ENCODE results near the gene GPR27. TPM values are rescaled to one million over a fixed set of nuclear protein-coding genes. Genes with fewer than 3 reads are reported as not detected.

GPR27 gene
- total and polyA plus RNA-seq, 2 experiments from 2014 or later = 2.9 to 3.1 TPM

- Histone ChIP-seq H3K4me3 (peak overlapping the region; percentile 83), H2AFZ (no peak overlapping the region), H3K4me1 (ENCODE audit: insufficient read depth) (peaks cover 6% of the 10 kb centered on the region), H4K20me1 (ENCODE audit: insufficient read depth, poor library complexity, severe bottlenecking) (no peaks in the 10 kb centered on the region), H3K27me3 (peaks cover 25% of the 10 kb centered on the region), H3K9me2 (replicated peaks; ENCODE audit: insufficient read depth) (no peaks in the 10 kb centered on the region), H3K9me3 (ENCODE audit: low read depth) (no peaks in the 10 kb centered on the region), H3K27ac (no peak overlapping the region), H3K36me3 (replicated peaks; ENCODE audit: insufficient read depth, low read depth) (no peaks in the 10 kb centered on the region), H3K4me2 (peak overlapping the region; percentile 91), H3K79me2 (no peaks in the 10 kb centered on the region)
- WGBS (ENCODE audit: low lambda C conversion rate, missing lambda C conversion rate) = 75% methylated on average over 6 of the region's 6 CpGs
- no peak for TF ChIP-seq CTCF (IDR thresholded peaks at IDR 0.05; ENCODE audit: poor library complexity)
- TF ChIP-seq EZH2 (IDR thresholded peaks at IDR 0.05; ENCODE audit: borderline replicate concordance) = no peak
- no peak for TF ChIP-seq EZH2phosphoT487 (IDR thresholded peaks at IDR 0.05; ENCODE audit: low read depth, severe bottlenecking, unreplicated experiment)
- no peak for DNase-seq (ENCODE audit: low spot score)
Measured at GRCh38 chr3:71723452-71724170, 30.0 kb upstream of the GPR27 start.

- Histone ChIP-seq H3K9me2 (replicated peaks; ENCODE audit: insufficient read depth) (no peaks in the 10 kb centered on the region), H4K20me1 (ENCODE audit: insufficient read depth, poor library complexity, severe bottlenecking) (no peaks in the 10 kb centered on the region), H3K4me3 (peak overlapping the region; percentile 83), H3K36me3 (replicated peaks; ENCODE audit: insufficient read depth, low read depth) (no peaks in the 10 kb centered on the region), H3K79me2 (no peaks in the 10 kb centered on the region), H3K9me3 (ENCODE audit: low read depth) (no peaks in the 10 kb centered on the region), H3K4me2 (peak overlapping the region; percentile 91), H2AFZ (peak overlapping the region; percentile 98), H3K27me3 (peaks cover 25% of the 10 kb centered on the region), H3K4me1 (ENCODE audit: insufficient read depth) (peaks cover 6% of the 10 kb centered on the region), H3K27ac (no peak overlapping the region)
- no peak for DNase-seq (ENCODE audit: low spot score)
- TF ChIP-seq CTCF (IDR thresholded peaks at IDR 0.05; ENCODE audit: poor library complexity) = no peak
- no peak for TF ChIP-seq EZH2phosphoT487 (IDR thresholded peaks at IDR 0.05; ENCODE audit: low read depth, severe bottlenecking, unreplicated experiment)
Measured at GRCh38 chr3:71724171-71724453, 29.5 kb upstream of the GPR27 start.

- H3K79me2 ChIP-seq = no peaks in the 10 kb centered on the region
- peak overlapping the region; percentile 83 for H3K4me3 ChIP-seq
- peak overlapping the region; percentile 46 for H3K27ac ChIP-seq
- no peaks in the 10 kb centered on the region for H3K9me3 ChIP-seq (ENCODE audit: low read depth)
- H3K36me3 ChIP-seq (replicated peaks; ENCODE audit: insufficient read depth, low read depth) = no peaks in the 10 kb centered on the region
- TF ChIP-seq EZH2 (IDR thresholded peaks at IDR 0.05; ENCODE audit: borderline replicate concordance) (no peak), EZH2phosphoT487 (IDR thresholded peaks at IDR 0.05; ENCODE audit: low read depth, severe bottlenecking, unreplicated experiment) (no peak), CTCF (IDR thresholded peaks at IDR 0.05; ENCODE audit: poor library complexity) (no peak)
- H3K4me1 ChIP-seq (ENCODE audit: insufficient read depth) = peaks cover 6% of the 10 kb centered on the region
- WGBS (ENCODE audit: low lambda C conversion rate, missing lambda C conversion rate) = under 1% methylated on average over 50 of the region's 73 CpGs
- no peaks in the 10 kb centered on the region for H3K9me2 ChIP-seq (replicated peaks; ENCODE audit: insufficient read depth)
- H3K4me2 ChIP-seq = peak overlapping the region; percentile 91
- H2AFZ ChIP-seq = peak overlapping the region; percentile 98
- peak; percentile 65 for DNase-seq (ENCODE audit: low spot score)
- H4K20me1 ChIP-seq (ENCODE audit: insufficient read depth, poor library complexity, severe bottlenecking) = no peaks in the 10 kb centered on the region
- peaks cover 25% of the 10 kb centered on the region for H3K27me3 ChIP-seq
Measured at GRCh38 chr3:71724584-71725270, 28.9 kb upstream of the GPR27 start.

Data from hepatocyte (in vitro differentiated cells).